AG08395 (cell line): ENCODE data around the gene NLRP9.

ENCODE experiments used
- DNase-seq: peaks from one replicate; pipeline ENCODE4 v3.0.0; 2012; ENCODE audit warnings: mixed read lengths, low spot score

NLRP9 gene

DNA sequence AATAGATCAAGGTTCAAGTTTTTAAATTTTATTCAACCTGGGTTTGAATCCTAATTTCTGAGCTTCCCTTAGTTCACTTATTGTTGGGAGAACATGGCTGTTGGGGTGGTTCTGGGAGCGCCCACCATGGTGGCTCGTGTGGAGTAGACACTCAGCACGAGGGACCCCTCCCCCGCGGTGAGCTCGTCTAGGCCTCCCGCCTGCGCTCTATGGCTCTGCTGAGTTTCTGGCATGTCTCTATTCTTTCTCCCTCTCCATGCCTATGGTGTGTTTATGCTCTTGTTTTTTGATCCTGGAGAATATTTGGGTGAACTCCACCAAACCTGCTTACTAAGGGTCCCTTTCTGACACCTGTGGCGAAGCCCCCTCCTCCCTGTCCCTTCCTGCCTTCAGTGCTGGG, 64.7 kb downstream of the NLRP9 start:
- no peak for DNase-seq

DNA sequence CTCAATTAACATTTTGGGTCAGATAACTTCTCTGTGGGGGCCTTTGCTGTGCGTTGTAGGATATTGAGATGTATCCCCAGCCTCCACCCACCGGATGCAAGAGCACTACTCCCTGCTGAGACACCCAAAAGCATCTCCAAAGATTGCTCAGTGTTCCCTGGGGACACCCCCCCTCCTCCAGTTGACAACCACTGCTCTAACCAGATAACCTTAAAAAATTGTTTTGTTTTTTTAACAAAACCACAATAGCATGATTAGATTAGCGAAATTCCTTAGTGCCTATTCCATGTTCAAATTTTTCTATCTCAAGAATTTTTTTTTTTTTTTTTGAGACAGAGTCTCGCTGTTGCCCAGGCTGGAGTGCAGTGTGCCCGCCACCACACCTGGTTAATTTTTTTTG, 65.8 kb downstream of the NLRP9 start:
- no peak for DNase-seq

DNA sequence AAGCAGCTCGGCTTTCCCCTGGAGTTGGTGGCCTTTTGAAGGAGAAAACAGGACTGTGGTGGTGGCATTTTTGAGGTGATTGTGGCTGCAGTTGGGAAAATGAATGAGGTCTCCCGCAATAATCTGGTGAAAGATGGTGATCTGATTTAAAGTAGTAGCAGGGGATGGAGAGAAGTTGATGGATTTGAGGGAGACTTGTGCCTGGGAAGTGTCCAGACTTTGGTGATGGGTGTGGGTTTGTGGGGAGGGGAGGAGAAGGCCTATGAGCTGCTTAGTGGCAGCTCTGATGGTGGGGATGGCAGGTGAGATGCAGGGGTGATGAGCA, 67.2 kb downstream of the NLRP9 start:
- DNase-seq: no peak

DNA sequence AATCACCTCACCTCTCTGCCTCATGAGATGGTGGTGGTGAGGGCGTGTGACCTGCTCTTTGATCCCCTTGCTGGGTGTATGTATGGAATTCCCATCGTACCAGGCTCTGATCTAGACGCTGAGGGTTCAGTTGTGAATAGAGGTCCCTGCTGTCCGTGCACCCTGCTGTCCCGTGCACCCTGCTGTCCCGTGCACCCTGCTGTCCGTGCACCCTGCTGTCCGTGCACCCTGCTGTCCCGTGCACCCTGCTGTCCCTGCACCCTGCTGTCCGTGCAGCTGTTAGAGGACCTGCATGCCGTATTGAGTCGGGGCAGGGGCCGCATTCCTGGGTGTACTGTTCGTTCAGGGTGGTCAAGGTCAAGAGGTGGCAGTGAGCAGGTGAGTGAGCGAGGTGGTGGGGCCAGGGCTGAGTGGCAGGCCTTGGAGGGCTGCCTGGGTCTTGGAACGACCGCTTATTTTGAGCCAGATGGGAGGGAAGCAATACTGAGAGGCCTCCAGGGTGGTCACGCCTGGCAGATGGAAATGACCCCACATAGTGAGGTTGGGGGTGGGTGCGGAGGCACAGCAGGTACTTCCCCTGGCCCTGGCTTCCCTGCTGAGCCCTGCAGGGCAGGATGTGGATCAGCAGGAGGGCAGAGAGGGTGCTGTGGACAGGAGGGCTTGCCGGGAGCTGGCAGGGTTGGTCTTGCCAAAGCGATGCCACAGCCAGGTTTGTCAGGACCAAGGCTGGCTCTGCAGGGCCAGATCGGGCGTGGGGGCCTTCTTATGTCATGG, 67.7 kb downstream of the NLRP9 start:
- no peak for DNase-seq

DNA sequence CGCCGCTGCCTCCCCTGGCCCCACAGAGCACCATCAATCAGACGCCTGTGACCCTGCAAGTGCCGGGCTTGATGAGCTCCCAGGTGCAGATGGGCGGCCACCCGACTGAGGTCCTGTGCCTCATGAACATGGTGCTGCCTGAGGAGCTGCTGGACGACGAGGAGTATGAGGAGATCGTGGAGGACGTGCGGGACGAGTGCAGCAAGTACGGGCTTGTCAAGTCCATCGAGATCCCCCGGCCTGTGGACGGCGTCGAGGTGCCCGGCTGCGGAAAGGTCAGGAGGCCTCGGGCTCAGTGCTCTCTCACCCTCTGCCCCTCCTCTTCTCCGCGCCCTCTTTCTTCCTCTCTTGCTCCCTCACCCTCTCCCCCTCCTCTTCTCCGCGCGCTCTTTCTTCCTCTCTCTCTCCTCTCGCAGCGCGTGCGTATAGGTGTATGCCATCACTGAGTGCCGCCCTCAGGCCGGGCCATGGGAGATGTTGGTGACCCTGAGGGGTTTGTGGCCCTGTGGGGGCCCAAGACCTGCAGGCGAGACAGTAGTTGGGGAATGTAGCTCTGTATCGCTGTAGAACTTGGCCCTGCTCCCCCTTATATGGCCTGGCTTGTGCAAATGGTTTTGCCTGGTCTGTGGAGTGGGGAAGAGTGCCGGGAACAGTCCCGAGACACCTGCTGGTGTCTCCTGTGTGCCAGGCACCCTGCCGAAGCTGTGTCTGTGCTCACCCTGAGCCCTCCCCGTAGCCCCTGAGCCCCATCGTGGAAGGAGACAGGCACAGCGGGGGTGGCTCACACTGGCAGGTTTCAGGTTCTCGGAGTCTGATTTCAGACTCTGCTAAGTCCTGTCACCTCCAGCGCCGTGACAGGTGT, 68.6 kb downstream of the NLRP9 start:
- no peak for DNase-seq

DNA sequence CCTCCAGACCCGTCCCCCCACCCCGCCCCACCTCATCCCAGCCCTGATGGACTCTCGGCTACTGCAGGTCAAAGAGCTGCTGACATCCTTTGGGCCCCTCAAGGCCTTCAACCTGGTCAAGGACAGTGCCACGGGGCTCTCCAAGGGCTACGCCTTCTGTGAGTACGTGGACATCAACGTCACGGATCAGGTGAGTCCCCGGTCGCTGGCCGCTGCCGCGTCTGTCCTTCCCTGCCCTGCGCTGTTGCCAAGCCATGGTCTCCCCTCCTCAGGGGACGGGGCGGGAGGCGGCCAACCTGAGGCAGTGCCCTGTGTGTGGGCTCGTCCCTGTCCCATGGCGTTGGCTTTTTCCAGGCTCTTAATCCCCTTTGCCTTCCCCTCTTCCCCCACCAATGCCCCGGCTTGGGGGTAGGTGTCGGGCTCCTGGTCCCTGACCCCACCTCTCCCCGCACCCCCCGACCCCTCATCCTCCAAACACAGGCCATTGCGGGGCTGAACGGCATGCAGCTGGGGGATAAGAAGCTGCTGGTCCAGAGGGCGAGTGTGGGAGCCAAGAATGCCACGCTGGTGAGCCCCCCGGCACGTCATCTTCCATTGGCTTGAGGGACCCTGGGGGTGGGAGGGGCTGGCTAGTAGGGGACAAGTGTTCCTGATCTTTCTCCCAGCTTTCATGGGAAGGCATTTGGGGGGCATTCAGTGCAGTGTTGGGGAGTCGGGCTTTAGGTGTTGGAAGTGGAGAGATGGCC, 69.4 kb downstream of the NLRP9 start:
- no peak for DNase-seq

DNA sequence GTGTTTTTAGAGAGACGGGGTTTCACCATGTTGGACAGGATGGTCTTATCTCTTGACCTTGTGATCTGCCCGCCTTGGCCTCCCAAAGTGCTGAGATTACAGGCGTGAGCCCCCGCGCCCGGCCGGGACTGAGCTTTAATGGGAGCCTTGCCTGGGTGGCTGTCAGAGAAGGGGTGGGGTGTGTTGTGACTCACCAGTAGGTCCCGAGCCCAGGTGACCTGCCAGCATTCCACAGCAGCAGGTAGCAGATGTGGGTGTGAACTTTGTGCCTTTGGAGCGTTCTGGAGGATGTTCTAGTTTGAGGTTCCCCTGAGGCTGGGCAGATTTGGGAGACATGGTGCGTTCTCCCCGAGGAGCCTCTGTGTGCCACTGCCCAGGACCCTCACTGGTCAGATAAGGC, 70.2 kb downstream of the NLRP9 start:
- DNase-seq: no peak

DNA sequence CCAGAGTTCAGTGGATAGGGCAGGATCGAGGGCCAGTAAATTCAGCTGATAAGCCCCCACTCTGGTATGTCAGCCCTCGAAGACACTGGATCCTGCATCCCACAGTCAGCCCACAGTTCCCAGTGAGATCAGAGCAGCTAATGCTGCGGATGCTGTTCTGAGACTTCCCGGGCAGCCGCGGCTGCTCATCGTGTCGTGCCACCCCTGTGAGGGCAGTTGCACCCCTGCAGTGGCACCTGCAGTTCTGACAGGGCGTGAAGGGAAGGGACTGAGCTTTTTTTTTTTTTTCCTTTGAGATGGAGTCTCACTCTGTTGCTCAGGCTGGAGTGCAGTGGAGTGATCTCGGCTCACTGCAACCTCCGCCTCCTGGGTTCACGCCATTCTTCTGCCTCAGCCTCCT, 70.7 kb downstream of the NLRP9 start:
- no peak for DNase-seq

DNA sequence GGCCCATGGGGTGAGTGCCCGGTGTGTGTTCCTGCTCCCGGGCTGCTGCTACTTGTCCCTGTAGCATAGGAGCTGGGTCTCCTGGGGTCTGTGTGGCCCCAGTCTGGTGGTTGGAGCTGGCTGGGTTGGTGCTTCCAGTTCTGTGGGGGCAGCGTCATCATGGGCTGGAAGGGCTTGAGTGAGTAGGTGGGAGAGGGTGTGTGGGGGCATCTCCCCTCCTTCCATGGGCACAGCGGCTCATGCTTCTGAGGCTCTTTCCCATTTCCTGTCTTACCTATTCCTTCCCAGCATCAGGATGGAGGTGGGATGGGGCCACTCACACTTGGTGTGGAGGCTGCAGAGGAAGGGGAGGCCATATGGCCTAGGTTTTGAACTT, 71.2 kb downstream of the NLRP9 start:
- DNase-seq: no peak

DNA sequence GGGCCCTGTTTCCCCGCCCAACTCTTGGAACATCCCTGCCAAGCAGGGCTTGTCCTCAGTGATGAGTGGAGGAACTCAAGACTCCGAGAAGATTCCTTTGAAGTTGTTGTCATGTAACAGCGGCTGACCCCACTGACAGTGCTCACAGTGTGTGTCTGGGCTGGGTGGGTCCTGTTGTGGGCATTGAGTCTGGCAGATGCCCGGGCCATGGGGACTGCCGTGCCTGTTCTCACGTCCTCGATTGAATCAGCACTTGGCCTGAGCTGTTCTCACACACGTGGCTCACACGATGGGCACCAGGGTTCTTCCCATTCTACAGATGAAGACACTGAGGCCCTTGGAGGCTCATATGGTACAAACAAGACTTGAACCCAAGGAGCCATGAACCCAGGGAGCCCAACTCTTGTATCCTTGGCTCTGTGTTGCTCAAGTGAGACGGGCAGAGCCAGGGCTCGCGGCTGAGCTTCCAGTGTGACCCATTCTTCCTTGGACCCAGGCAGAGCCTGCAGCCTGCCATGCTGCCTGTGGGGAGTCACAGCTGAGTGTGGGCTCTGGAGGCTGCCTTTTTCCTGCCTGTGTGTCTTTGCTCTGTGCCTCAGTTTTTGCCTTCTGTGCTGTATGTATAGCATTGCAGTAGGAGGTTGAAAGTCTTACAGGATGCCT, 71.7 kb downstream of the NLRP9 start:
- no peak for DNase-seq

DNA sequence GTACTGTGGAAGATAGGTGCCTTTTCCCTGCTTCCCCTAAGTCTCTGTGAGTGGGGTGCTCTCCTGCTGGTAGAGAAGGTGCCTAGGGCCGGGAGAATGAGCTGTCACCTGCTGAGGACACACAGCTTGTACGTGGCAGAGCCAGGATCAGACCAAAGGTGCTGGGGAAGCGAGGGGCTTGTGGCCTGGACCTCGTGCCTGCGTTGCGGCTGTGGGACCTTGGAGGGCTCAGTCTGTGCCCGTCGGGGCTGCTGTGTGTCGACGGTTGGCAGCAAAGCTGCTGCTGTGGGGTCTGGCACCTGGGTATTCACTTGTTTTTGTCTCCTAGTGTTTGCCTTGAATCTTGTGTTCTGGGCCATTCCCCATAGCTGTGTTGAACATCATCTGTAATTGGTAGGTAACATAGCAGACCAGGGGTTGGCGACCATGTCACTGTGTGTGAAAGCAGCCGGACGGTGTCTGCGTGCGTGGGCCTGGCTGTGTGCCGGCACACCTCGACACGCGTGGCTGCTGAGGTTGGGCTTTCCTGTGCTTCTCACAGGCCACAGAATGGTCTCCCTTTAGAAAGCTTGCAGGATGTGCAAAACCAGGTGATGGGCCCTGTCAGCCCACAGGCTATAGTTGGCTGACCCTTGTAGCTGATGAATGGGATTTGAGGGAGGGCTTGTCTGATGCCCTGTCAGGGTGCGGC, 74.2 kb downstream of the NLRP9 start:
- no peak for DNase-seq

DNA sequence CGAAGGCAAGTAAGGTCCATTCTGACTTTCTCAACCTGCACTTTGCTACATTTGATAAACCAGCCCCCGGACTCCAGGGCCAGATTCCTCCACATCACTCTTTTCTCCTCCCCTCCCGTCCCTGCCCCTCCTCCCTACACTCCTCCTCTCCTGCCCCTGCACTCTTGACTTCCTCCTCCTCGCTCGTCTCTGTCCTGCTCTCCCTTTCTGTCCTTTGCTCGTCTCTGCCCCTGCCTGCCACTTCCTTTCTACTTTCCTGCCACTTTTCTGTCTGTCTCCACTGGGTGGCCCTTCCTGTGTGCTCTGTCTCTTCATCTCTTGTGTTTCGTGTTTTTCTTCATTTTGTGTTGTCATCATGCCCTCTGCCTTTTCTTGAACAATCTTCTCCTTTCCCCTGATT, 76.4 kb downstream of the NLRP9 start:
- DNase-seq: no peak

DNA sequence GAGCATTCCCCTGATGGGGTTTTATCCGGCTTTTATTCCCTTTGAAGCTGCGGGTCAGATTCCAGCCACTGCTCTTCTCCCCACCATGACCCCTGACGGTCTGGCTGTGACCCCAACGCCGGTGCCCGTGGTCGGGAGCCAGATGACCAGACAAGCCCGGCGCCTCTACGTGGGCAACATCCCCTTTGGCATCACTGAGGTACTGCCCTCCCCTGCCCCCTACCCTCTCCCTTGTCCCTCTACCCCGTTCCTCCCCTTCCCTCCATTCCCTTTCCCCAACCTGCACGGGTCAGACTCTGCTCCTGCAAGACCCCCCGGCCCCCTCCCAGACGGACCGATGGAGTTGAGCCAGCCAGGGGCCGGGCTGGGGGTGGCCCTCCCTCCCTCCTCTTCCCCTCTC, 77.2 kb downstream of the NLRP9 start:
- no peak for DNase-seq

DNA sequence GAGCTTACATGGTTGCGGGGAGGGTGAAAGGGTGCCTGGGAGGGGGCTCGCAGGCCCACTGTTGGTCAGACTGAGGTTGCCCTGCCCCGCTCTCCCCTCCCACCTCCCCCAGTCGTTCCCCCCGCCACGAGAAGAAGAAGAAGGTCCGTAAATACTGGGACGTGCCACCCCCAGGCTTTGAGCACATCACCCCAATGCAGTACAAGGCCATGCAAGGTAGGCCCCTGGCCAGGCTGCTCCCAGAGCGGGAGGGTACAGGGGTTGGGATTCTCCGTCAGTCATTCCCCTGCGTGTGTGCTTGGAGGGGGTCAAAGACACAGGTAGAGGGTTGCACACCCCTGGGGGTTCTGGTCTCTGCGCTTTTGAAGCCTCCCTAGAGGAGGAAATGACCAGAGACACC, 77.8 kb downstream of the NLRP9 start:
- no peak for DNase-seq

DNA sequence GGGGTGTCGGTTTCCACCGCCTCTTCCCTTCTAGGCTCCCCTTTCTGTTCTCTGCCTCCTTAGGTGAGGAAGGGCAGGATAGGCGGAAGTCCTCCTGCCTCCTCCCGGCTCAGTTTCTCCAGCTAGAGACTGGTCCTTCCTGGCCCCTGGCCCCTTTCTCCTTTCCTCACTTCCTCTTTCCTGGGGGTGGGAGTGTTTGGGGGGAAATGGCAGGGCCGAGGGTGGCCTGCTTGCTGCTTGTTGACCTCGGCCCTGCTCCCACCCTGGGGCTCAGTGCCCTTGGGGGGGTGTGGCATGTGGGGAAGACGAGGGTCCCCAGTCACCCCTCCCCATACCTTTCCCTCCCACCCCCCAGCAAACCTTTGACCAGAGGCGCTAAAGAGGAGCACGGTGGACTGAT, 78.4 kb downstream of the NLRP9 start:
- no peak for DNase-seq

DNA sequence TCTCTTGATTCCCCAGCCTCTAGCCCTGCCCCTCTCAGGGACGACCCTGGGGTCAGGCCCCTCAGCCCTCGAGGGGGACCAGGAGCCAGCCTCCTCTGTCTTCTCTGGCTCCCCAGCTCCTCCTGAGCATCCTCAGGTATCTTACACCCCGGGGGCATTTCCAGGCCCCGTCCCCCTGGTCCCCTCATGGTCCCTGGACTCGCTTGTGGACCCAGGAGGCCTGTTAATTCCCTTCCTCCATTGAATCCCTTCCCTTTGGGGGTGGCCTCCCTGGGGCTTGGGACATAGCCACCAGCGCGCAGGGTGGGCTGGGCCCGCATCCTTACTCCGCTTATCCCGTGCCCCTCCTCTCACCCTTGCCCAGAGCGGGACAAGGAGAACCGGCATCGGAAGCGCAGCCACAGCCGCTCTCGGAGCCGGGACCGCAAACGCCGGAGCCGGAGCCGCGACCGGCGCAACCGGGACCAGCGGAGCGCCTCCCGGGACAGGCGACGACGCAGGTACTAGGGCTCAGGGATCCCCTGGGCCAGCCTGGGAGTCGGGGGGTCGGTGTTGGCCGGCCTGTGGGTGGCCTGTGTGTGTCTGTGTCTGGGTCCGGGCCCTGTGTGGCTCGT, 79.2 kb downstream of the NLRP9 start:
- no peak for DNase-seq
